GM19023 (cell line): ENCODE measurements around the gene TM4SF18.

Experiments
- ATAC-seq: cut with Tn5 transposase; IDR thresholded peaks from one replicate; pipeline ENCODE4 v1.9.1; 2021; ENCODE audit warnings: mild to moderate bottlenecking, moderate library complexity; ENCODE audit not compliant: unreplicated experiment

TM4SF18 gene

GRCh38 chr3:149288655-149289054 is 44.8 kb downstream of the TM4SF18 start:
- no peak for ATAC-seq

GRCh38 chr3:149284034-149284433 is 49.4 kb downstream of the TM4SF18 start:
- ATAC-seq: no peak

- no peak for ATAC-seq
Observed at GRCh38 chr3:149283401-149283800, 50.0 kb downstream of the TM4SF18 start.

- no peak for ATAC-seq
Observed at GRCh38 chr3:149282836-149283235, 50.6 kb downstream of the TM4SF18 start.

- no peak for ATAC-seq
Observed at GRCh38 chr3:149282322-149282721, 51.1 kb downstream of the TM4SF18 start.

GRCh38 chr3:149280671-149281349 is 52.6 kb downstream of the TM4SF18 start:
- peak; percentile 61 for ATAC-seq

- ATAC-seq: no peak
Observed at GRCh38 chr3:149278911-149279310, 54.5 kb downstream of the TM4SF18 start.

- peak; percentile 63 for ATAC-seq
Observed at GRCh38 chr3:149277331-149277813, 56.1 kb downstream of the TM4SF18 start.

GRCh38 chr3:149276619-149277018 is 56.8 kb downstream of the TM4SF18 start:
- ATAC-seq: no peak

GRCh38 chr3:149274220-149274619 is 59.2 kb downstream of the TM4SF18 start:
- ATAC-seq: no peak

GRCh38 chr3:149273096-149273751 is 60.2 kb downstream of the TM4SF18 start:
- peak; percentile 56 for ATAC-seq

- no peak for ATAC-seq
Observed at GRCh38 chr3:149271669-149272068, 61.8 kb downstream of the TM4SF18 start.

- no peak for ATAC-seq
Observed at GRCh38 chr3:149270180-149270579, 63.3 kb downstream of the TM4SF18 start.

GRCh38 chr3:149269687-149270086 is 63.7 kb downstream of the TM4SF18 start:
- no peak for ATAC-seq
